Occipital lobe (tissue), 2 donors: ENCODE data around the gene DNAH1. TPM values are rescaled to one million over a fixed set of nuclear protein-coding genes. Genes with fewer than 3 reads are reported as not detected.

Source experiments
- DNase-seq: peaks from one replicate; lab custom pipeline; 2025; lab: John Stamatoyannopoulos, UW
- total RNA-seq: library from RNA; depleted of rRNA; stranded (reverse); fragments of >200 nt; gene quantifications from one replicate; pipeline ENCODE4 v1.2.3, GENCODE V29; 2014

The DNAH1 gene
- total RNA-seq, 1 donor from 2014 or later: 1.6 TPM

DNA sequence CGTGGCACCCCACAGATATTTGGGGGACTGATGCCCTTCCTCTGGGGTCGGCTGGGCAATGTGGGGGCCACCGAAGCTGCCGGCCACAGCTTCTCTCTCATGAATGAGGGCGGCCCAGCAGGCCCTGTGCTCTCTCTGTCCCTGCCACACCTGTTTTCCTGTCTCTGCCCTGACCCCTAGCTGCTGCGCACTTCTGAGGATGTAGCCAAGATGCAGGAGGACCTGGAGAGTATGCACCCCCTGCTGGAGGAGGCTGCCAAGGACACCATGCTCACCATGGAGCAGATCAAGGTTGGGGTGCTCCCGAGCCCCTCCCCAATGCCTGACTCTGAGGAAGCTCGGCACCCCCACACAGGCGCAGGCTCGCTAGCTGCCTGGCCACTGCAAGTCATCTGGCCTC lies 69.0 kb downstream of the DNAH1 start:
- no peak for DNase-seq

DNA sequence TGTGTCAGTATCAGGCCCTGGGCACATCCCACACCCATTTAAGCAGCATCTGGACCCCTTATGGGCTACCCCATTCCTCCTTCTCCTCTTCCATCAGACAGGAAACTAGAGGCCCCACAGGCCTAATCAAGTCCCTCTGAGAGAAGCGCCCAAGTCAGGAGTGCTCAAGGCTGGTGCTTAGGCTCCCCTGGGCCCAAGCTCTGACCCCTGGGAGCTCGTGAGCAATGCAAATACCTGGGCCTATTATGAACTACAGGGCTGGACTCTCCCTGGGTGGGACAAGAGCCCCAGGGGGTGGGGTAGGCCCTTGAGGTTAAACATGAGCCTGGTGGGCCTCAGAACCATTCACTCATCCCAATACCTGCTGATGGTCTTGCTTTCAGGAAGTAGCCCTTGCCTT lies 71.4 kb downstream of the DNAH1 start:
- DNase-seq: no peak

DNA sequence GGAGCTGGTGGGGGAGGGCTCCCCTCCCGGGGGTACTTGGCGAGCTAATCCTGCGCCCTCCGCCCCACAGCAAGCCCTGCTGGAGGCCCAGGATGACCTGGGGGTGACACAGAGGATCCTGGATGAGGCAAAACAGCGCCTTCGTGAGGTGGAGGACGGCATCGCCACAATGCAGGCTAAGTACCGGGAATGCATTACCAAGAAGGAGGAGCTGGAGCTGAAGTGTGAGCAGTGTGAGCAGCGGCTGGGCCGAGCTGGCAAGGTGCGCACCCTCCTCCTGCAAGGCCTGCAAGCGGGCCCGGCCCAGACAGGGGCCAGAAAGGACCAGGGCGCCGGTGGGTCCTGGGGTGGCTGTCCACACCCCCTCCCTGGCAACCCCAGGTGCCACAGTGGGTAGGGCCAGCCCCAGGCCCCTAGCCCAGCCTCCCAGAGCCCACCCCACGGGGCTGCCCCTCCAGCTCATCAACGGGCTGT lies 72.3 kb downstream of the DNAH1 start:
- no peak for DNase-seq

GRCh38 chr3:52388933-52389332 lies 72.8 kb downstream of the DNAH1 start:
- DNase-seq: no peak

GRCh38 chr3:52391096-52391495 lies 75.0 kb downstream of the DNAH1 start:
- no peak for DNase-seq

DNA sequence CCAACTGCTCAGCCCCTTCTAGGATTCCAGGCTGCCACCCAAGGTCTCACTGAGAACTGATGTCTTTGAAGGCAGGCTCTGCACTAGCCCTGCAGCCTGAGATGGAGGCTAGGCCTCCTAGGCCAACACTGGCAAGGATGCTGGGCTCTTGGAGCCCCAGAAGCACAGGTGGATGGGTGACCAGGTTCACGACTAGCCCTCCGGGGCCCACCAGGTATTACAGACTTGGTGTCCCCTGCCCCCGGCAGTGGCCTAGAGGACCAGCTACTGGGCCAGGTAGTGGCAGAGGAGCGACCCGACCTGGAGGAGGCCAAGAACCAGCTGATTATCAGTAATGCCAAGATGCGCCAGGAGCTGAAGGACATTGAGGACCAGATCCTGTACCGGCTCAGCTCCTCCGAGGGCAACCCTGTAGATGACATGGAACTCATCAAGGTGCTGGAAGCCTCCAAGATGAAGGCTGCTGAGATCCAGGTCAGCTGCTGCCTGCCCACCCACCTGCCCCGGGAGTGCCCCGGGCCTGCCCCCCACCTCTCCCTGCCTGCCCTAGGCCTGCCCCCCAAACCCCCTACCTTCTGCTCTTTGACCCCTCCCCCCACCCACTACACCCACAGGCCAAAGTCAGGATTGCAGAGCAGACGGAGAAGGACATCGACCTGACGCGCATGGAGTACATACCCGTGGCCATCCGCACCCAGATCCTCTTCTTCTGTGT lies 76.3 kb downstream of the DNAH1 start:
- no peak for DNase-seq

- DNase-seq: no peak
These were observed 77.2 kb downstream of the DNAH1 start for GRCh38 chr3:52393131-52393807.

DNA sequence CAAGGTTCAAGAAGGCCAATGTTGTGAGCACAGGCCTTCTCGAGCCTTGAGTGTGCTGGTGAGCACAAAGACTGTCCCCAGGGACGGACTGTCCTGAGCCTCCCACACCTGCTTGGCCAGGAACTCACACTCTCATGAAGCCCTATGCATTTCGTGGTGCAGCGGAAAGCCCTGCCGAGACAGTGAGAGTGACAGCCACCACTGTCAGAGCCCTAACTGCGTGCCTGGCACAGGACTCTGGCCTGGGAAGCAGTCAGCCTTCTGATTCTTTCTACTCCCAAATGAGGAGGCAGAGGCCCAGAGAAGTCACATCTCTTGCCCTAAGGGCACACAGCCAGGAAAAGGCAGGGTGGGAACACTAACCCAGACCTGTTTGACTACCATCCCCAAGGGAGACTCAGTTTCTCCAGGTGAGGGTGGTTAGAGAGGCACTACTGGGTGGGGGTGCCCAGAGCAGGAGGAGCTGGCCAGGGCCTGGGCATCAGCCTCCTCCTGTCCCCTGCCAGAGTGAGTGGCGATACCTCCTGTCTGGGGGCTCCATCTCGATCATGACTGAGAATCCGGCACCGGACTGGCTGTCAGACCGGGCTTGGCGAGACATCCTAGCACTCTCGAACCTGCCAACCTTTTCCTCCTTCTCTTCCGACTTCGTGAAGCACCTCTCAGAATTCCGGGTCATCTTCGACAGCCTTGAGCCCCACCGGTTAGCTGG lies 78.0 kb downstream of the DNAH1 start:
- DNase-seq: no peak

GRCh38 chr3:52394751-52395502 lies 78.8 kb downstream of the DNAH1 start:
- DNase-seq: no peak

DNA sequence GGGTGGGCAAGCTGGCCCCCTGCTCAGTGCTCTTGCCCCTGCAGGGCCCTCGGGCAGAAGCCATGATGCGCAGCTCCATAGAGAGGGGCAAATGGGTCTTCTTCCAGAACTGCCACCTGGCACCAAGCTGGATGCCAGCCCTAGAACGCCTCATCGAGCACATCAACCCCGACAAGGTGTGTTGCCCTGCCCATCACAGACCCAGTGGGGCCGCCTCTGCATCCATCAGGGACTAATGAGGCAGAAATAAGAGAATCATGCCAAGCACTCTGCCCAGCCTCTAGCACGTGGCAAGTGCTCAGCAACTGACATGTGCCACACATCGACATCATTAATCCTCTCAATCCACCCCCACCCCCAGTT lies 79.4 kb downstream of the DNAH1 start:
- no peak for DNase-seq

DNA sequence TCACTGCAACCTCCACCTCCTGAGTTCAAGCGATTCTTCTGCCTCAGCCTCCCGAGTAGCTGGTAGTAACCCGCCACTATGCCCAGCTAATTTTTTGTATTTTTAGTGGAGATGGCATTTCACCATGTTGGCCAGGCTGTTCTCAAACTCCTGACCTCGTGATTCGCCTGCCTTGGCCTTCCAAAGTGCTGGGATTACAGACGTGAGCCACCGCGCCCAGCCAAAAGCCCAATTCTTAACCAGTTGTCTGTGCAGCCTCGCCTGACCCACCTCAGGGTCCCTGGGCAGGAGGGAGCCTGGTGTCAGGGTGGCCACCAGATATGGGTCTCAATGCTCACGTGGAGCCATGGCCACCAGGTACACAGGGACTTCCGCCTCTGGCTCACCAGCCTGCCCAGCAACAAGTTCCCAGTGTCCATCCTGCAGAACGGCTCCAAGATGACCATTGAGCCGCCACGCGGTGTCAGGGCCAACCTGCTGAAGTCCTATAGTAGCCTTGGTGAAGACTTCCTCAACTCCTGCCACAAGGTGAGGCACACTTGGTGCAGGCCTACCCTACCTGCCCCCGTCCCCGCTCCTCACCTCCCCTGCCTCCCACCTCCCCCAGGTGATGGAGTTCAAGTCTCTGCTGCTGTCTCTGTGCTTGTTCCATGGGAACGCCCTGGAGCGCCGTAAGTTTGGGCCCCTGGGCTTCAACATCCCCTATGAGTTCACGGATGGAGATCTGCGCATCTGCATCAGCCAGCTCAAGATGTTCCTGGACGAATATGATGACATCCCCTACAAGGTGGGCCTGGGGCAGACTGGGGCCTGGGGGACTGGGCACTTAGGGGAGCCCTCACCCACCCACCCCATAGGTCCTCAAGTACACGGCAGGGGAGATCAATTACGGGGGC lies 80.1 kb downstream of the DNAH1 start:
- DNase-seq: no peak

- DNase-seq: no peak
These were observed 80.9 kb downstream of the DNAH1 start for GRCh38 chr3:52396907-52397591.

DNA sequence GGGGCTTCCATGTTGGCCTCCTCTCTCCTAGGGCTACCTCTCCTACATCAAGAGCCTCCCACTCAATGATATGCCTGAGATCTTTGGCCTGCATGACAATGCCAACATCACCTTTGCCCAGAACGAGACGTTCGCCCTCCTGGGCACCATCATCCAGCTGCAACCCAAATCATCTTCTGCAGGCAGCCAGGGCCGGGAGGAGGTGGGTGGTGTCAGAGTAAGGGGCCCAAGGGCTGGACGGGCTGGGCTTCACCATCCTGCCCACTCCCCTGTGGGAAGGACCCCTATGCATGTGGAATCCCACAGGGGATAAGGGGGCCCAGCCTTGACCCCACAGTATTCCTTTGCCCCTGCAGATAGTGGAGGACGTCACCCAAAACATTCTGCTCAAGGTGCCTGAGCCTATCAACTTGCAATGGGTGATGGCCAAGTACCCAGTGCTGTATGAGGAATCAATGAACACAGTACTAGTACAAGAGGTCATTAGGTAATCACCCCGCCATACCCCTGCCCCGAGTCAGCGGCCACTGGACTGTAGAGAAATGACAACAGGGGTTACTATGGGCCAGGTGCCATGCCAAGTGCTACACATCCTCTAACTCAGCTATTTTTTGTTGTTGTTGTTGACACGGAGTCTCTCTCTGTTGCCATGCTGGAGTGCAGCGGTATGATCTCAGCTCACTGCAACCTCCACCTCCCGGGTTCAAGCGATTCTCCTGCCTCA lies 81.7 kb downstream of the DNAH1 start:
- DNase-seq: no peak

DNA sequence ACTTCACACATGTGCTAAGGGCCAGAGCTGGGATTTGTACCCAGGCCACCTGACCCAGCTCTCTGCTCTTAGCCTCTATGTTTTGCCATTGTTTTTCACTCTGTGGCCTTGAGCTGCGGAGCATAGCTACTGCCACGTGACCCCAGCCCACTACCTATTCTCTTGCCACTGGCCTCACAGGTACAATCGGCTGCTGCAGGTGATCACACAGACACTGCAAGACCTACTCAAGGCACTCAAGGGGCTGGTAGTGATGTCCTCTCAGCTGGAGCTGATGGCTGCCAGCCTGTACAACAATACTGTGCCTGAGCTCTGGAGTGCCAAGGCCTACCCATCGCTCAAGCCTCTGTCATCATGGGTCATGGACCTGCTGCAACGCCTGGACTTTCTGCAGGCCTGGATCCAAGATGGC lies 82.6 kb downstream of the DNAH1 start:
- no peak for DNase-seq

DNA sequence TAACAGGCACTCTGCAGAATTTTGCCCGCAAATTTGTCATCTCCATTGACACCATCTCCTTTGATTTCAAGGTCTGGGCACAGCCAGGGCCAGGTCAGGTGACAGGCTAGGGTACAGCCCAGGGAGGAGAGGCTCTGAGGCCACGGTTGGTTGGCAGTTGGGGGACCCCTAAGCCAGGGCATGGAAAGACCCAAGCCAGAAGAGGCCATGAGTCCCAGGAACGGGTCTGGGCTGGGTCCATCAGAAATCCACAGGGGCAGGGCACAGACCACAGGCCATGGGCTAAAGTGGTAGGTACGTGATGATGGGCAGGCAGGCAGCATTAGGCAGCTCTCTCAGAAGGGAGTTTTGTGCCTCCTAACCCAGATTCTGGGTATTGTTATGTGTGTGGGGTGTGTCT lies 83.0 kb downstream of the DNAH1 start:
- DNase-seq: no peak

- DNase-seq: no peak
These were observed 83.5 kb downstream of the DNAH1 start for GRCh38 chr3:52399593-52399992.

DNA sequence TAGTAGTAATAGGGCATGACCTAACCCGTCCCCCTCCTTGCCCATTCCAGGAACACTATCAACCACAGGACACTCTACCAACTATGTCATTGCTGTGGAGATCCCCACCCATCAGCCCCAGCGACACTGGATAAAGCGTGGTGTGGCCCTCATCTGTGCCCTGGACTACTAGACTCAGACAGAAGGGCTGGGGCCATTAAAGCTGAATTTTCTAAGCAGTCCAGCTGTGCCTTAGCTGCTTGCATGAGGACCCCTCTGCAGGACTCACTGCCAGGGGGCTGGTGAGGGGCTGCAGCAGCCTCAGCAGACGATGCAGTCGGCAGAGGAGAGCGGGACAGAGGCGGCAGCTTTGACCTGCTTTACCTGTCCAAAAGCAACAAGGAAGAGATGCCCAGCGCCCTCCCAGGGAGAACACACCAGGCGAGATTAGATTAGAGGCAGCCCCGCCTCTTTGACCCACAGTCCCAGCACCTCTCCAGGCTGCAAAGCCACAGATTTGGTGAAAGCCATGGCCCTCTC lies 84.2 kb downstream of the DNAH1 start:
- DNase-seq: no peak

DNA sequence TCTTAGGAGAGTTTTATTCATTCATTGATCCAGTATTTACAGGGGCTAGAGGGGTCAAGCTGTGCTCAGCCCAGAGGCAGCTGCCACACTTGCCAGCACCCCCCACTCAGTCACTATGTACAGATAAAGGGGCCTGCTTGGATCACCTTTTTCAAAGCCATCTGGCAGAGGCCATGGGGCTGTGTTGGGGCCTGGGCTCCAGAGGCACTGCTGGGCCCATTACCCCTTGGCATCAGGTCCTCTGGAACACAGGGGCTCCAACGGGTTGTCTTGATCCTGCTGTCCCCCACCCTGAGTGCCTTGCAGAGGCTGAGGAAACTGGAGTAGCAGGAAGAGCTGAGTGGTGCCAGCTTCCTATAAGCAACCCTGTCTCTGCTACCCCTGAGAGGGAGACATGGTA lies 84.9 kb downstream of the DNAH1 start:
- DNase-seq: no peak

- no peak for DNase-seq
These were observed 85.4 kb downstream of the DNAH1 start for GRCh38 chr3:52401551-52401950.
